Measurements from ENCODE around the gene CUBN. TPM values are rescaled to one million over a fixed set of nuclear protein-coding genes. Genes with fewer than 3 reads are reported as not detected.

The CUBN gene
- total RNA-seq, 3 donors from 2014 or later: 0.31 to 1.9 (median 0.38) TPM

- Histone ChIP-seq H3K4me3 (no peak overlapping the region), H3K4me1 (ENCODE audit: low read depth) (no peaks in the 10 kb centered on the region), H3K9me3 (no peaks in the 10 kb centered on the region), H3K36me3 (ENCODE audit: low read depth) (no peaks in the 10 kb centered on the region)
- no peak for TF ChIP-seq CTCF (IDR thresholded peaks at IDR 0.05)
- intact Hi-C loops (cut with DNase I, micrococcal nuclease): no loop called here
- DNase-seq (peak in 1 of 3 donors; percentile 19), ATAC-seq (peak; percentile 12)
Measured at GRCh38 chr10:16966991-16967865, 162.4 kb downstream of the CUBN start.

DNA sequence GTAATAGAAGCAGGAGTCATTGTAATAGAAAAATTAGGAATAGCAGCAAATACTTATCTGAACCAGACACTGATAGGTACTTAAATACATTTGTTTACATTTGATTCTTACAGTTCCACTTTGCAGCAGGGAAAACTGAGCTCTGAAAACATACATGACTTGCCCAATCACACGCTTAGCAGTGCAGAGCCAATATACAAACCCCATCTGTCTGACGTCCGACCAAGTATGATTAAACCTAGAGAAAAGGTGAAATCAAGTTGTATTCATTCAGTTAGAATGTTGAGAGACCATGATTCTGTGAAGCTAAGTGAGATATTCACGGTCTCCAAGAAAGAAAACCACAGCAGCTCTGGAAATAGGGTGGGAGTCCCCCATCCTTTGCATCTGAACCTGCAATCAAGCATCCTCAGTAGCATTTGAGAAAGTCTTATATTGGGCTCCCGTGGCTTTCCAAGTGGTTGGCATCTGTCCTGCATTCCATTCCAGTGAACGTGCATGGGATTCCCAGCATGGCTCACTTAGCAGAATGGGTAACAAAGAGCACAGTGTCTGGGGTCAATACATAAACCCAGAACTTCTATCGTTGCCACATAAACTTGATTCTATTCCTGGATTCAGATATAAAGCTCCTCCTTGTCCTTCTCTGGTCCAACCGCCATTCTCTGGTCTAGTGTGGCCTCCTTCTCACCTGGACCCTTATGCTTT lies 163.7 kb downstream of the CUBN start:
- Histone ChIP-seq H3K36me3 (ENCODE audit: low read depth) (no peaks in the 10 kb centered on the region), H3K4me3 (no peak overlapping the region), H3K9me3 (no peaks in the 10 kb centered on the region), H3K4me1 (ENCODE audit: low read depth) (no peaks in the 10 kb centered on the region)
- TF ChIP-seq CTCF (IDR thresholded peaks at IDR 0.05): no peak
- DNase-seq: peak in 1 of 3 donors; percentile 13
- peak; percentile 26 for ATAC-seq
- intact Hi-C loops (cut with DNase I, micrococcal nuclease): no loop called here

DNA sequence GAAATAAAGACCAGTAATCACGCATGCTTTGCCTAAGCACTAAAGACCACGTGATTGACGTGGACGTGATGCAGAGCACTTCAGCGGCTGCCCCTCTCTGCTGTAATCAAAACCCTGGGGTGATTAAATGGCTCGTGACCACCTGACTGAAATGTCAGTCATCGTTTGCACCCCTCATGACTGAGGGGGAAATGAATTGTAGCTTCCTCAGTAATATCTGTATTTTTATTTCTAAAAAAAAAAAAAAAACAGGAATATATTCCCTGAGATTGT lies 164.3 kb downstream of the CUBN start:
- Histone ChIP-seq H3K4me3 (no peak overlapping the region), H3K36me3 (ENCODE audit: low read depth) (no peaks in the 10 kb centered on the region), H3K4me1 (ENCODE audit: low read depth) (no peaks in the 10 kb centered on the region), H3K9me3 (no peaks in the 10 kb centered on the region)
- intact Hi-C loops (cut with DNase I, micrococcal nuclease): no loop called here
- TF ChIP-seq CTCF (IDR thresholded peaks at IDR 0.05): no peak
- no peak for ATAC-seq
- no peak for DNase-seq

GRCh38 chr10:16964576-16965343 lies 164.9 kb downstream of the CUBN start:
- no peak for TF ChIP-seq CTCF (IDR thresholded peaks at IDR 0.05)
- ATAC-seq (no peak), DNase-seq (no peak)
- H3K36me3 ChIP-seq (ENCODE audit: low read depth): no peaks in the 10 kb centered on the region
- H3K4me3 ChIP-seq: no peak overlapping the region
- H3K4me1 ChIP-seq (ENCODE audit: low read depth): no peaks in the 10 kb centered on the region
- intact Hi-C loops (cut with DNase I, micrococcal nuclease): no loop called here
- H3K9me3 ChIP-seq: no peaks in the 10 kb centered on the region

GRCh38 chr10:16960551-16960950 lies 169.1 kb downstream of the CUBN start:
- no peaks in the 10 kb centered on the region for H3K36me3 ChIP-seq (ENCODE audit: low read depth)
- no peak for TF ChIP-seq CTCF (IDR thresholded peaks at IDR 0.05)
- DNase-seq (no peak), ATAC-seq (no peak)
- intact Hi-C loops (cut with DNase I, micrococcal nuclease): no loop called here
- no peaks in the 10 kb centered on the region for H3K4me1 ChIP-seq (ENCODE audit: low read depth)
- no peaks in the 10 kb centered on the region for H3K9me3 ChIP-seq
- H3K4me3 ChIP-seq: no peak overlapping the region

Measured in mucosa of descending colon (tissue), 3 donors.